H1 (cell line): ENCODE results near the gene GABRG3. TPM values are rescaled to one million over a fixed set of nuclear protein-coding genes. Genes with fewer than 3 reads are reported as not detected.

Experiments used
- CTCF ChIA-PET: fragments of 300-600 bp; sonication (Branson Sonifier 250); formaldehyde crosslinking; loops from one replicate; lab custom pipeline; 2021; ENCODE audit not compliant: partially characterized antibody; lab: Charles Lee
- POLR2A ChIA-PET: fragments of 300-600 bp; sonication (Branson Sonifier 250); formaldehyde crosslinking; loops from one replicate; lab custom pipeline; 2021; ENCODE audit warnings: inconsistent platforms; ENCODE audit not compliant: partially characterized antibody; lab: Charles Lee
- DNase-seq, 2 experiments: peaks; one replicate each; pipeline versions ENCODE4 v3.0.0 to v3.0.0-alpha.2; 2010 to 2022; ENCODE audit warnings: low spot score in 2 of 2, low read depth in 1 of 2, mixed read lengths in 1 of 2
- FAIRE-seq: peaks from 2 replicates; lab custom pipeline; 2011; peaks lifted over from hg19 to GRCh38; lab: Jason Lieb, UNC
- H2AFZ ChIP-seq: 2 replicates; pipeline ENCODE4 v1.8.1; 2012; ENCODE audit warnings: low read length, inconsistent platforms
- H2AK5ac ChIP-seq: 2 replicates; pipeline ENCODE4 v1.6.1; 2013; ENCODE audit warnings: low read depth, low read length
- H2BK120ac ChIP-seq: replicated peaks from 2 replicates; pipeline ENCODE3; 2013; ENCODE audit warnings: low read depth, low read length, inconsistent platforms
- H2BK12ac ChIP-seq: 2 replicates; pipeline ENCODE4 v1.6.1; 2013; ENCODE audit warnings: low read depth, low read length
- H2BK15ac ChIP-seq: 2 replicates; pipeline ENCODE4 v1.6.1; 2013; ENCODE audit warnings: low read length
- H2BK20ac ChIP-seq: 2 replicates; pipeline ENCODE4 v1.6.1; 2013; ENCODE audit warnings: low read length
- H2BK5ac ChIP-seq: 2 replicates; pipeline ENCODE4 v1.6.1; 2013; ENCODE audit warnings: low read depth, low read length
- H3K14ac ChIP-seq: 2 replicates; pipeline ENCODE4 v1.6.1; 2013; ENCODE audit warnings: inconsistent platforms; ENCODE audit not compliant: insufficient read length
- H3K18ac ChIP-seq: 2 replicates; pipeline ENCODE4 v1.6.1; 2013; ENCODE audit warnings: low read length; ENCODE audit errors: extremely low read depth
- H3K23ac ChIP-seq: 2 replicates; pipeline ENCODE4 v1.6.1; 2013; ENCODE audit warnings: inconsistent platforms; ENCODE audit not compliant: insufficient read length
- H3K23me2 ChIP-seq: 2 replicates; pipeline ENCODE4 v1.6.1; 2013; ENCODE audit warnings: low read depth, low read length
- H3K27ac ChIP-seq: 2 replicates; pipeline ENCODE4 v1.6.1; 2011; ENCODE audit warnings: low read depth, low read length, inconsistent platforms
- H3K27me3 ChIP-seq, 4 experiments: replicated peaks in 1 of 4; 1 replicate in 1 of 4; 2 replicates in 3 of 4; pipeline versions ENCODE4 v1.6.1 to v1.8.1; 2011 to 2013; ENCODE audit warnings: low read length in 3 of 4, mild to moderate bottlenecking in 3 of 4, inconsistent platforms in 2 of 4, mixed read lengths in 2 of 4, moderate library complexity in 1 of 4; ENCODE audit not compliant: control insufficient read depth in 3 of 4, insufficient read depth in 3 of 4; ENCODE audit errors: extremely low read depth in 1 of 4
- H3K36me3 ChIP-seq, 4 experiments: 2 replicates each; pipeline versions ENCODE4 v1.6.1 to v1.8.1; 2011 to 2013; ENCODE audit warnings: mild to moderate bottlenecking in 4 of 4, low read length in 3 of 4, moderate library complexity in 2 of 4, control low read depth in 1 of 4, inconsistent platforms in 1 of 4; ENCODE audit not compliant: insufficient read depth in 4 of 4, control insufficient read depth in 2 of 4
- H3K4ac ChIP-seq: replicated peaks from 2 replicates; pipeline ENCODE3; 2013; ENCODE audit warnings: low read length, low read depth, mixed read lengths, inconsistent platforms; ENCODE audit not compliant: insufficient read length
- H3K4me1 ChIP-seq, 4 experiments: replicated peaks in 1 of 4; 1 replicate in 1 of 4; 2 replicates in 3 of 4; pipeline versions ENCODE4 v1.6.1 to v1.8.1; 2011 to 2013; ENCODE audit warnings: low read length in 3 of 4, inconsistent platforms in 2 of 4, mixed read lengths in 1 of 4; ENCODE audit not compliant: insufficient read depth in 4 of 4, control insufficient read depth in 3 of 4
- H3K4me2 ChIP-seq, 2 experiments: 2 replicates each; pipeline versions ENCODE4 v1.6.1 to v1.8.1; 2011 to 2013; ENCODE audit warnings: low read depth in 2 of 2, low read length in 2 of 2, control low read depth in 1 of 2, inconsistent platforms in 1 of 2, mild to moderate bottlenecking in 1 of 2; ENCODE audit not compliant: insufficient read depth in 1 of 2
- H3K4me3 ChIP-seq, 4 experiments: fragments of 200-600, 300-600 bp in 1 of 4; sonication (generic), shearing (Covaris generic), sonication (Bioruptor Twin) in 1 of 4; 2 replicates each; pipeline versions ENCODE4 v1.5.1 to v1.8.1; 2011 to 2016; ENCODE audit warnings: low read length in 4 of 4, low read depth in 3 of 4, control low read depth in 2 of 4, inconsistent platforms in 2 of 4, mild to moderate bottlenecking in 2 of 4, mixed read lengths in 1 of 4, moderate library complexity in 1 of 4; ENCODE audit not compliant: insufficient read depth in 2 of 4; ENCODE audit errors: extremely low read depth in 1 of 4
- H3K56ac ChIP-seq: replicated peaks from 2 replicates; pipeline ENCODE3; 2013; ENCODE audit warnings: low read depth, mild to moderate bottlenecking, mixed read lengths, low read length, inconsistent platforms; ENCODE audit not compliant: insufficient read length
- H3K79me1 ChIP-seq: 2 replicates; pipeline ENCODE4 v1.6.1; 2013; ENCODE audit warnings: low read depth, low read length, control low read depth
- H3K79me2 ChIP-seq, 2 experiments: 2 replicates each; pipeline versions ENCODE4 v1.6.1 to v1.8.1; 2012 to 2013; ENCODE audit warnings: low read length in 2 of 2, mild to moderate bottlenecking in 2 of 2, inconsistent platforms in 1 of 2; ENCODE audit not compliant: insufficient read depth in 2 of 2, control insufficient read depth in 1 of 2
- H3K9ac ChIP-seq, 4 experiments: replicated peaks in 1 of 4; 1 replicate in 1 of 4; 2 replicates in 3 of 4; pipeline versions ENCODE4 v1.6.1 to v1.8.1; 2011 to 2013; ENCODE audit warnings: low read depth in 3 of 4, low read length in 3 of 4, control low read depth in 2 of 4, mild to moderate bottlenecking in 2 of 4, moderate library complexity in 2 of 4, inconsistent platforms in 1 of 4; ENCODE audit errors: extremely low read depth in 1 of 4
- H3K9me3 ChIP-seq, 2 experiments: 2 replicates each; pipeline versions ENCODE4 v1.6.1 to v1.8.1; 2012 to 2013; ENCODE audit warnings: mild to moderate bottlenecking in 2 of 2, moderate library complexity in 2 of 2, control low read depth in 1 of 2, inconsistent platforms in 1 of 2, low read depth in 1 of 2, low read length in 1 of 2, mixed read lengths in 1 of 2; ENCODE audit not compliant: insufficient read depth in 2 of 2
- H4K20me1 ChIP-seq, 2 experiments: replicated peaks in 1 of 2; 2 replicates each; pipeline versions ENCODE3 to v1.8.1; 2011 to 2013; ENCODE audit warnings: inconsistent platforms in 2 of 2, low read length in 2 of 2, mild to moderate bottlenecking in 1 of 2; ENCODE audit not compliant: insufficient read depth in 2 of 2, control insufficient read depth in 1 of 2
- H4K5ac ChIP-seq: 2 replicates; pipeline ENCODE4 v1.6.1; 2013; ENCODE audit warnings: low read length, low read depth, mixed read lengths, inconsistent platforms; ENCODE audit not compliant: insufficient read length
- H4K8ac ChIP-seq: 2 replicates; pipeline ENCODE4 v1.8.0; 2013; ENCODE audit warnings: mild to moderate bottlenecking, moderate library complexity, low read length, inconsistent platforms; ENCODE audit not compliant: insufficient read depth; ENCODE audit errors: extremely low read depth
- H4K91ac ChIP-seq: replicated peaks from 2 replicates; pipeline ENCODE3; 2013; ENCODE audit warnings: low read length, mixed read lengths, inconsistent platforms; ENCODE audit not compliant: insufficient read length
- BACH1 ChIP-seq: IDR thresholded peaks from 2 replicates; pipeline ENCODE4 v1.6.1; 2012; ENCODE audit warnings: low read length, improper control_type of control experiment
- CHD1 ChIP-seq: IDR thresholded peaks from 2 replicates; pipeline ENCODE4 v1.6.1; 2012; ENCODE audit warnings: low read depth, low read length, improper control_type of control experiment
- FOSL1 ChIP-seq: IDR thresholded peaks from 2 replicates; pipeline ENCODE4 v1.6.1; 2011; ENCODE audit warnings: mild to moderate bottlenecking, low read depth, low read length, moderate library complexity; ENCODE audit not compliant: insufficient read depth
- HDAC2 ChIP-seq, 2 experiments: fragments of 300-600 bp in 1 of 2; sonication (generic) in 1 of 2; IDR thresholded peaks; 2 replicates each; pipeline ENCODE4 v1.6.1; 2011 to 2012; ENCODE audit warnings: low read depth in 2 of 2, low read length in 2 of 2, mild to moderate bottlenecking in 2 of 2, moderate library complexity in 2 of 2, borderline replicate concordance in 1 of 2, inconsistent platforms in 1 of 2
- JUND ChIP-seq: IDR thresholded peaks from 2 replicates; pipeline ENCODE4 v1.6.1; 2011; ENCODE audit warnings: mild to moderate bottlenecking, improper control_type of control experiment, low read length
- KDM4A ChIP-seq: IDR thresholded peaks from one replicate; pipeline ENCODE4 v1.7.1; 2012; ENCODE audit warnings: low read depth, mild to moderate bottlenecking, moderate library complexity, low read length, inconsistent platforms; ENCODE audit not compliant: severe bottlenecking
- NRF1 ChIP-seq: IDR thresholded peaks from 2 replicates; pipeline ENCODE4 v1.6.1; 2011; ENCODE audit warnings: mild to moderate bottlenecking, low read depth, low read length, improper control_type of control experiment
- SRF ChIP-seq: IDR thresholded peaks from 2 replicates; pipeline ENCODE4 v1.6.1; 2011; ENCODE audit warnings: mild to moderate bottlenecking, low read depth, low read length, moderate library complexity
- TCF12 ChIP-seq: IDR thresholded peaks from 2 replicates; pipeline ENCODE4 v1.6.1; 2011; ENCODE audit warnings: low read depth, mild to moderate bottlenecking, low read length
- WGBS, 2 experiments: shearing (Covaris generic) in 1 of 2; methylation state at CpG; one replicate each; pipeline versions ENCODE4 v1.1.6 to v1.1.7; 2013 to 2015; ENCODE audit warnings: low lambda C conversion rate in 2 of 2, mixed read lengths in 2 of 2, inconsistent platforms in 1 of 2, low coverage in 1 of 2, missing lambda C conversion rate in 1 of 2; ENCODE audit not compliant: insufficient replicate concordance in 2 of 2, insufficient coverage in 1 of 2, insufficient read length in 1 of 2; ENCODE audit errors: extremely low coverage in 1 of 2, missing lambda C conversion rate in 1 of 2; 5-methylcytosine and 5-hydroxymethylcytosine counted together
- polyA plus RNA-seq, 7 experiments: library from polyadenylated mRNA; depleted of rRNA in 3 of 7; stranded (reverse) in 5 of 7; unstranded in 2 of 7; fragments of >200 nt in 5 of 7; fragments of 200-250 nt in 2 of 7; gene quantifications; 1 replicate in 5 of 7; 2 replicates in 1 of 7; 4 replicates in 1 of 7; pipeline versions ENCODE4 v1.2.1 to v1.2.3, GENCODE V29; 2011 to 2013; ENCODE audit warnings: missing spikeins in 2 of 7, mixed read lengths in 2 of 7
- total RNA-seq: library from RNA; stranded (reverse); fragmentation: NEBNext Ultra II Directional; extraction: Animal tissue kit (Norgen Biotek cat#: 25700); gene quantifications from 2 replicates; pipeline ENCODE4 v1.2.1, GENCODE V29; 2021
- TF ChIP-seq, protein P1 (sequence below): IDR thresholded peaks from 2 replicates; pipeline ENCODE4 v1.6.1; 2011; ENCODE audit warnings: low read length, improper control_type of control experiment
- TF ChIP-seq, protein P2 (sequence below): IDR thresholded peaks from 2 replicates; pipeline ENCODE4 v1.6.1; 2011; ENCODE audit warnings: low read depth, mild to moderate bottlenecking, low read length; ENCODE audit not compliant: insufficient read depth
- TF ChIP-seq, protein P3 (sequence below): IDR thresholded peaks from 2 replicates; pipeline ENCODE4 v1.6.1; 2012; ENCODE audit warnings: inconsistent platforms

Gene GABRG3
- total and polyA plus RNA-seq, 2 of the 8 experiments (the other 6 are each of a cell fraction or from before 2014, with no cell fraction given), result 0.17 to 0.80 TPM

DNA sequence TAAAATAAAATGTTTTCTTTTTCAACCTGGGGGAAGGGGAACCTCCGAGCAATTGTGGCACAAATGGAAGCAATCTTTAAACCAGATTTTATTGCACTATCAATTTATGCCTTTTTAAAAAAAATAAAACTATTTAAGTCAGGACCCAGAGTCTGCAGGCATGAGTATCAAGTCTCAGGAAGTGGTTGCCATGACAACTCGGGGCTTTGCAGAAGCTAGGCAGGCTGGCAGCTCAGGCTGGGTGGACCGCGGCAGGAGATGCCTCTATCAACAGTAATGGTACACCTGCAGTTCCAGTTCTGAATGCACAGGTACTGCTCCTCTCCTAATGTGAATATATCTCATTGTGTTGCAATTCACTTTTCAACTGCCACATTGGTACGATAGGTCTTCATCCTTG, 447.7 kb downstream of the GABRG3 start:
- no peak overlapping the region for H2BK120ac ChIP-seq
- TF ChIP-seq FOSL1 (no peak), NRF1 (no peak), HDAC2 (IDR thresholded peaks at IDR 0.05; ENCODE audit: borderline replicate concordance in 1 of 2, low read depth in 2 of 2, low read length in 2 of 2) (no peak), BACH1 (no peak), KDM4A (no peak), JUND (no peak), TCF12 (no peak), SRF (no peak), CHD1 (no peak)
- TF ChIP-seq, protein P1, sequence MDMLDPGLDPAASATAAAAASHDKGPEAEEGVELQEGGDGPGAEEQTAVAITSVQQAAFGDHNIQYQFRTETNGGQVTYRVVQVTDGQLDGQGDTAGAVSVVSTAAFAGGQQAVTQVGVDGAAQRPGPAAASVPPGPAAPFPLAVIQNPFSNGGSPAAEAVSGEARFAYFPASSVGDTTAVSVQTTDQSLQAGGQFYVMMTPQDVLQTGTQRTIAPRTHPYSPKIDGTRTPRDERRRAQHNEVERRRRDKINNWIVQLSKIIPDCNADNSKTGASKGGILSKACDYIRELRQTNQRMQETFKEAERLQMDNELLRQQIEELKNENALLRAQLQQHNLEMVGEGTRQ, result no peak
- TF ChIP-seq, protein P2, sequence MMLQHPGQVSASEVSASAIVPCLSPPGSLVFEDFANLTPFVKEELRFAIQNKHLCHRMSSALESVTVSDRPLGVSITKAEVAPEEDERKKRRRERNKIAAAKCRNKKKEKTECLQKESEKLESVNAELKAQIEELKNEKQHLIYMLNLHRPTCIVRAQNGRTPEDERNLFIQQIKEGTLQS, result no peak
- TF ChIP-seq, protein P3, sequence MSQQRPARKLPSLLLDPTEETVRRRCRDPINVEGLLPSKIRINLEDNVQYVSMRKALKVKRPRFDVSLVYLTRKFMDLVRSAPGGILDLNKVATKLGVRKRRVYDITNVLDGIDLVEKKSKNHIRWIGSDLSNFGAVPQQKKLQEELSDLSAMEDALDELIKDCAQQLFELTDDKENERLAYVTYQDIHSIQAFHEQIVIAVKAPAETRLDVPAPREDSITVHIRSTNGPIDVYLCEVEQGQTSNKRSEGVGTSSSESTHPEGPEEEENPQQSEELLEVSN, result no peak

More for the DNA sequence above, 447.7 kb downstream of the GABRG3 start:
- no peak overlapping the region for H2AFZ ChIP-seq
- H3K4me2 ChIP-seq, result no peak overlapping the region
- no peak overlapping the region for H2AK5ac ChIP-seq
- ChIA-PET POLR2A (no interaction called here), CTCF (no interaction called here)
- DNase-seq (no peak), FAIRE-seq (no peak)
- H3K14ac ChIP-seq, result no peak overlapping the region
- no peak overlapping the region for H4K5ac ChIP-seq
- H3K4me3 ChIP-seq, result no peak overlapping the region
- no peak overlapping the region for H3K4ac ChIP-seq
- no peak overlapping the region for H3K27ac ChIP-seq
- no peak overlapping the region for H4K91ac ChIP-seq
- no peaks in the 10 kb centered on the region for H3K23me2 ChIP-seq
- 76% methylated on average over 5 of the region's 5 CpGs; no CpG with 5 or more reads in 1 of the 2 experiments for WGBS, 2 experiments
- H2BK12ac ChIP-seq, result no peak overlapping the region
- H3K18ac ChIP-seq, result no peak overlapping the region
- H3K4me1 ChIP-seq, result peaks cover 2 to 8% (median 5%) of the 10 kb centered on the region in 4 experiments; a peak in 6 of 7 replicates
- no peaks in the 10 kb centered on the region for H3K9me3 ChIP-seq
- H2BK5ac ChIP-seq, result no peak overlapping the region
- H4K8ac ChIP-seq, result no peak overlapping the region
- H3K79me1 ChIP-seq, result no peaks in the 10 kb centered on the region
- H3K23ac ChIP-seq, result no peak overlapping the region
- H2BK20ac ChIP-seq, result no peak overlapping the region
- no peaks in the 10 kb centered on the region; a peak in 1 of 7 replicates for H3K27me3 ChIP-seq
- H4K20me1 ChIP-seq, result no peaks in the 10 kb centered on the region
- H3K9ac ChIP-seq, result no peak overlapping the region
- no peaks in the 10 kb centered on the region for H3K36me3 ChIP-seq
- no peak overlapping the region for H3K56ac ChIP-seq
- H2BK15ac ChIP-seq, result no peak overlapping the region
- no peaks in the 10 kb centered on the region for H3K79me2 ChIP-seq
